Body of pancreas (tissue), 4 donors: ENCODE data around the gene ZNF516.

Experiments used
- CTCF ChIP-seq, 7 experiments: fragments of 450-650 bp in 4 of 7; fragments of 200-600 bp in 3 of 7; sonication (generic) in 3 of 7; IDR thresholded peaks; one replicate each; pipeline ENCODE4 v1.5.1; 2016 to 2019; ENCODE audit warnings: antibody characterized with exemption in 7 of 7
- POLR2A ChIP-seq, 3 donors: fragments of 450-650 bp; IDR thresholded peaks; one replicate each; pipeline ENCODE4 v1.6.1; 2016; ENCODE audit warnings: antibody characterized with exemption in 3 of 3, mild to moderate bottlenecking in 2 of 3

GRCh38 chr18:76396792-76397191, 98.2 kb downstream of the ZNF516 start:
- TF ChIP-seq CTCF (IDR thresholded peaks at IDR 0.05) = no peak
- no peak for TF ChIP-seq POLR2A (IDR thresholded peaks at IDR 0.05)
